ENCODE results near the gene GATAD2B.

GATAD2B gene

GRCh38 chr1:153922972-153923925 lies at the start of gene GATAD2B:
Gene GATAD2B, minus strand, starts transcription at chr1:153922972. Its CDS starts 94,625 bp downstream, at chr1:153828347.
- peak; percentile 100 for DNase-seq (ENCODE audit: low spot score)

- DNase-seq (ENCODE audit: low spot score): no peak
Observed at GRCh38 chr1:153970346-153970745, 47.6 kb upstream of the GATAD2B start.

- DNase-seq (ENCODE audit: low spot score): no peak
Observed at GRCh38 chr1:153968972-153969371, 46.2 kb upstream of the GATAD2B start.

- no peak for DNase-seq (ENCODE audit: low spot score)
Observed at GRCh38 chr1:153968408-153968807, 45.6 kb upstream of the GATAD2B start.

GRCh38 chr1:153968000-153968363 lies 45.2 kb upstream of the GATAD2B start:
- DNase-seq (ENCODE audit: low spot score): no peak

- peak; percentile 86 for DNase-seq (ENCODE audit: low spot score)
Observed at GRCh38 chr1:153967107-153967999, 44.6 kb upstream of the GATAD2B start, which contains the start of gene CREB3L4. Gene CREB3L4, plus strand, starts transcription at chr1:153967902. Its CDS starts 624 bp downstream, at chr1:153968526.

- DNase-seq (ENCODE audit: low spot score): no peak
Observed at GRCh38 chr1:153963850-153964331, 41.1 kb upstream of the GATAD2B start.

- peak; percentile 97 for DNase-seq (ENCODE audit: low spot score)
Observed at GRCh38 chr1:153963030-153963849, 40.5 kb upstream of the GATAD2B start, which contains the start of gene SLC39A1. Gene SLC39A1, minus strand, starts transcription at chr1:153963537. Its CDS starts 822 bp downstream, at chr1:153962715.

- DNase-seq (ENCODE audit: low spot score): peak; percentile 44
Observed at GRCh38 chr1:153962088-153963029, 39.6 kb upstream of the GATAD2B start.

GRCh38 chr1:153961421-153961820 lies 38.6 kb upstream of the GATAD2B start:
- DNase-seq (ENCODE audit: low spot score): no peak

GRCh38 chr1:153960206-153960605 lies 37.4 kb upstream of the GATAD2B start:
- DNase-seq (ENCODE audit: low spot score): no peak

- peak; percentile 45 for DNase-seq (ENCODE audit: low spot score)
Observed at GRCh38 chr1:153959454-153959853, 36.7 kb upstream of the GATAD2B start.

GRCh38 chr1:153958961-153959260 lies 36.1 kb upstream of the GATAD2B start:
- DNase-seq (ENCODE audit: low spot score): no peak

- DNase-seq (ENCODE audit: low spot score): peak; percentile 99
Observed at GRCh38 chr1:153958111-153958960, 35.6 kb upstream of the GATAD2B start, which contains the start of gene CRTC2. Gene CRTC2, minus strand, starts transcription at chr1:153958612. Its CDS starts 115 bp downstream, at chr1:153958497.

- no peak for DNase-seq (ENCODE audit: low spot score)
Observed at GRCh38 chr1:153957744-153958110, 35.0 kb upstream of the GATAD2B start.

GRCh38 chr1:153956997-153957715 lies 34.4 kb upstream of the GATAD2B start:
- DNase-seq (ENCODE audit: low spot score): no peak

GRCh38 chr1:153954826-153955225 lies 32.1 kb upstream of the GATAD2B start:
- DNase-seq (ENCODE audit: low spot score): no peak

- DNase-seq (ENCODE audit: low spot score): no peak
Observed at GRCh38 chr1:153953859-153954365, 31.1 kb upstream of the GATAD2B start.

Measured in hematopoietic multipotent progenitor cell treated with erythropoietin and hydrocortisone succinate and interleukin-3 and kit ligand, for 17 days (in vitro differentiated cells).